ENCODE measurements around the gene HRK. TPM values are rescaled to one million over a fixed set of nuclear protein-coding genes. Genes with fewer than 3 reads are reported as not detected.

HRK gene
- total RNA-seq, 4 donors from 2014 or later = under 0.01 to 0.45 (median 0.08) TPM; not detected in 1

GRCh38 chr12:116832353-116832752, 48.9 kb downstream of the HRK start:
- no peak overlapping the region for H3K27ac ChIP-seq
- no peak overlapping the region for H3K4me3 ChIP-seq
- no peaks in the 10 kb centered on the region for H3K27me3 ChIP-seq
- ATAC-seq = no peak
- TF ChIP-seq POLR2A (IDR thresholded peaks at IDR 0.05) (no peak), EP300 (IDR thresholded peaks at IDR 0.05) (no peak), POLR2AphosphoS5 (IDR thresholded peaks at IDR 0.05) (no peak), CTCF (IDR thresholded peaks at IDR 0.05) (no peak)
- 64 to 66% methylated on average over 5 to 6 of the region's 6 CpGs for WGBS, 2 donors (ENCODE audit: low coverage in 1 of 2)
- no peaks in the 10 kb centered on the region for H3K4me1 ChIP-seq
- H3K9me3 ChIP-seq = no peaks in the 10 kb centered on the region
- H3K36me3 ChIP-seq = no peaks in the 10 kb centered on the region

GRCh38 chr12:116827432-116827831, 53.8 kb downstream of the HRK start:
- no peaks in the 10 kb centered on the region for H3K36me3 ChIP-seq
- no peak for ATAC-seq
- H3K4me3 ChIP-seq = no peak overlapping the region
- H3K27me3 ChIP-seq = no peaks in the 10 kb centered on the region
- TF ChIP-seq EP300 (IDR thresholded peaks at IDR 0.05) = no peak
- no peak for TF ChIP-seq POLR2AphosphoS5 (IDR thresholded peaks at IDR 0.05)
- no peak for TF ChIP-seq CTCF (IDR thresholded peaks at IDR 0.05)
- no peak for TF ChIP-seq POLR2A (IDR thresholded peaks at IDR 0.05)
- no peak overlapping the region for H3K27ac ChIP-seq
- no peaks in the 10 kb centered on the region for H3K4me1 ChIP-seq
- H3K9me3 ChIP-seq = peaks cover 0 to 6% (median 0%) of the 10 kb centered on the region in 3 donors
- 75 to 97% methylated on average over 4 of the region's 4 CpGs for WGBS, 2 donors (ENCODE audit: low coverage in 1 of 2)

GRCh38 chr12:116821291-116821690, 60.0 kb downstream of the HRK start:
- H3K27me3 ChIP-seq = no peaks in the 10 kb centered on the region
- 40 to 50% methylated on average over 1 of the region's 8 CpGs for WGBS, 2 donors (ENCODE audit: low coverage in 1 of 2)
- no peaks in the 10 kb centered on the region for H3K36me3 ChIP-seq
- TF ChIP-seq EP300 (IDR thresholded peaks at IDR 0.05) (no peak), POLR2AphosphoS5 (IDR thresholded peaks at IDR 0.05) (no peak), CTCF (IDR thresholded peaks at IDR 0.05) (no peak), POLR2A (IDR thresholded peaks at IDR 0.05) (no peak)
- no peak overlapping the region for H3K4me3 ChIP-seq
- peaks cover 0 to 13% (median 6%) of the 10 kb centered on the region in 3 donors for H3K4me1 ChIP-seq
- no peak for ATAC-seq
- no peak overlapping the region for H3K27ac ChIP-seq
- peaks cover 0 to 6% (median 0%) of the 10 kb centered on the region in 3 donors for H3K9me3 ChIP-seq

- peak overlapping the region in 3 of 4 donors; percentile 92 to 95 (median 92) for H3K27ac ChIP-seq
- WGBS, 2 donors (ENCODE audit: low coverage in 1 of 2) = 63 to 83% methylated on average over 3 to 10 of the region's 10 CpGs
- H3K36me3 ChIP-seq = no peaks in the 10 kb centered on the region
- no peak for ATAC-seq
- peaks cover 0 to 5% (median 0%) of the 10 kb centered on the region in 3 donors for H3K9me3 ChIP-seq
- peaks cover 0 to 13% (median 6%) of the 10 kb centered on the region in 3 donors for H3K4me1 ChIP-seq
- H3K27me3 ChIP-seq = no peaks in the 10 kb centered on the region
- no peak overlapping the region for H3K4me3 ChIP-seq
- TF ChIP-seq POLR2AphosphoS5 (IDR thresholded peaks at IDR 0.05) = no peak
- TF ChIP-seq EP300 (IDR thresholded peaks at IDR 0.05) = no peak
- TF ChIP-seq POLR2A (IDR thresholded peaks at IDR 0.05) = no peak
- no peak for TF ChIP-seq CTCF (IDR thresholded peaks at IDR 0.05)
Measured at GRCh38 chr12:116820064-116820656, 61.1 kb downstream of the HRK start.

All from gastroesophageal sphincter (tissue), 4 donors.